Mucosa of stomach (tissue), 1 donor: ENCODE data around the gene LYSMD2.

ENCODE experiments used
- H3K27me3 ChIP-seq: one replicate; pipeline ENCODE4 v1.7.0; 2013; ENCODE audit warnings: mild to moderate bottlenecking, low read length; ENCODE audit not compliant: control insufficient read depth, insufficient read depth
- H3K36me3 ChIP-seq: one replicate; pipeline ENCODE4 v1.7.0; 2013; ENCODE audit warnings: low read length; ENCODE audit not compliant: control insufficient read depth, insufficient read depth
- H3K4me1 ChIP-seq: one replicate; pipeline ENCODE4 v1.7.0; 2013; ENCODE audit warnings: mild to moderate bottlenecking, low read length; ENCODE audit not compliant: control insufficient read depth, insufficient read depth
- H3K4me3 ChIP-seq: one replicate; pipeline ENCODE4 v1.7.0; 2013; ENCODE audit warnings: low read length
- H3K9ac ChIP-seq: one replicate; pipeline ENCODE4 v1.7.0; 2013; ENCODE audit warnings: mild to moderate bottlenecking, low read length, moderate library complexity
- H3K9me3 ChIP-seq: one replicate; pipeline ENCODE4 v1.7.0; 2013; ENCODE audit warnings: mild to moderate bottlenecking, low read length, moderate library complexity; ENCODE audit not compliant: control insufficient read depth
- donor health status: Pancreatic carcinoma.

The LYSMD2 gene

GRCh38 chr15:51727141-51727897, 10.1 kb downstream of the LYSMD2 start:
- Histone ChIP-seq H3K9ac (no peak overlapping the region), H3K4me3 (no peak overlapping the region), H3K36me3 (no peaks in the 10 kb centered on the region), H3K4me1 (peaks cover 17% of the 10 kb centered on the region), H3K9me3 (no peaks in the 10 kb centered on the region), H3K27me3 (no peaks in the 10 kb centered on the region)

- Histone ChIP-seq H3K4me1 (peaks cover 9% of the 10 kb centered on the region), H3K9ac (no peak overlapping the region), H3K4me3 (no peak overlapping the region), H3K27me3 (no peaks in the 10 kb centered on the region), H3K9me3 (no peaks in the 10 kb centered on the region), H3K36me3 (no peaks in the 10 kb centered on the region)
Observed at GRCh38 chr15:51726302-51727073, 11.0 kb downstream of the LYSMD2 start.

- no peaks in the 10 kb centered on the region for H3K4me1 ChIP-seq
- H3K36me3 ChIP-seq = no peaks in the 10 kb centered on the region
- no peaks in the 10 kb centered on the region for H3K27me3 ChIP-seq
- H3K9ac ChIP-seq = no peak overlapping the region
- H3K4me3 ChIP-seq = no peak overlapping the region
- no peaks in the 10 kb centered on the region for H3K9me3 ChIP-seq
Observed at GRCh38 chr15:51724673-51725072, 12.8 kb downstream of the LYSMD2 start.

DNA sequence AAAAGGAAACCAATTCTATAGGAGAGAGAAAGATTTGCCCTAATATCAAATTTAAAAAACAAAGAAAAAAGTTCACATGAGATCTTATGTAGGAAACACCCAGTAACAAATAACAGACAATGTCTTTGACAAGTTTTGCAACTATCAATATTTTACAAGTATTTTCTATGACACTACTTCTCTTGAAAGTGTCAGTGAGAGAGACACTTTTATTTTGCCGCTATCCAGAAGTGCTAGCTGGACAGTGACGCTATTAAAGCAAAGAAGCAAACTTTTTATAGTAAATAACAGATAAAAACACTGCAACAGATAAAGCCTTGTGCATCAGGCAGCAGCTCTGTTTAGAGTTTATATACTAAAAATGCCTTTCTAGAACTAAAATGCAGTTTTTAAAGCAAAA, 13.3 kb downstream of the LYSMD2 start:
- Histone ChIP-seq H3K9ac (no peak overlapping the region), H3K9me3 (no peaks in the 10 kb centered on the region), H3K4me1 (no peaks in the 10 kb centered on the region), H3K36me3 (no peaks in the 10 kb centered on the region), H3K27me3 (no peaks in the 10 kb centered on the region), H3K4me3 (no peak overlapping the region)

- H3K27me3 ChIP-seq = no peaks in the 10 kb centered on the region
- no peak overlapping the region for H3K9ac ChIP-seq
- H3K9me3 ChIP-seq = no peaks in the 10 kb centered on the region
- no peaks in the 10 kb centered on the region for H3K4me1 ChIP-seq
- H3K36me3 ChIP-seq = no peaks in the 10 kb centered on the region
- H3K4me3 ChIP-seq = no peak overlapping the region
Observed at GRCh38 chr15:51721199-51721960, 16.1 kb downstream of the LYSMD2 start.

DNA sequence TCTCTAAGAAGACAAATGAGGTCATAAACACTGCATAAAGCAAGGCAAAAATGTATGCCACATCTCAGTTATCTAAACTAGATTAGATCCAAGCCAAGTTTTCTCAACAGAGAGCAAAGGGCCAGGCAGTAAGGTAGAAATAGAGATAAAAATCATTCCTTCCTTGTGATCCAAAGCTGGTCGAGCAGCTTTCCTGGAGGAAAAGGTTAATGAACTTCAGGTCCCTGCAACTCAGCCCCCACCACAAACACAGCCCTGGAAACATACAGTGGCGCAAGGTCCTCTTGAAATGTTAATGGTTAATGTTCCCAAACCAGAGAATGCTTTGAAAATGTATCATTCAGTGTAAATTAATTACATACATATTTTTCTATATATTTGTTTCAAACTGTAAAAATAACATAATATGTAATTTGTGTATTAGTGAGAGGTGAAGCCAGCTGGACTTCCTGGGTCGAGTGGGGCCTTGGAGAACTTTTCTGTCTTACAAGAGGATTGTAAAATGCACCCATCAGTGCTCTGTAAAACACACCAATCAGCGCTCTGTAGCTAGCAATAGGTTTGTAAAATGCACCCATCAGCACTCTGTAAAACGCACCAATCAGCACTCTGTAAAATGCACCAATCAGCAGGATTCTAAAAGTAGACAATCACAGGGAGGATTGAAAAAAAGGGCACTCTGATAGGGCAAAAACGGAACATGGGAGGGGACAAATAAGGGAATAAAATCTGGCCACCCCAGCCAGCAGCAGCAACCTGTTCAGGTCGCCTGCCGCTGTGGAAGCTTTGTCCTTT, 17.1 kb downstream of the LYSMD2 start:
- Histone ChIP-seq H3K36me3 (no peaks in the 10 kb centered on the region), H3K27me3 (no peaks in the 10 kb centered on the region), H3K4me1 (no peaks in the 10 kb centered on the region), H3K9me3 (no peaks in the 10 kb centered on the region), H3K9ac (no peak overlapping the region), H3K4me3 (no peak overlapping the region)

DNA sequence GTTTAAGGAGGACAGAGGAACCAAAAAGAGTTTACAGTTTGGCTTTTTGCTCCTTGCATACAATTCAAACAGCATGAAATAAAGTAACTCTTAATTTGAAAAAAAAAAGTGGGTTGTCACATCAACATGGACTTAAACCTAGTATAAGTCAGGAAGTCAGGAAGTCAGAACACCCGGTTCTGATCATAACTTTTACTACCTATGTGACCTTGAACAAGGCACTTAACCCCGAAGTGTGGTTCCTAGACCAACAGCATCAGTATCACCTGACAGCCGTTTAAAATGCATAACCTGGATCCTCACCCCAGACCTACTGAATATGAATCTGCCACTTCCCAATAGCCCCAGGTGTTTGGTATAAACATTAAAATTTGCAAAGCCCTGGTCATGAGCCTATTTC, 18.7 kb downstream of the LYSMD2 start:
- Histone ChIP-seq H3K36me3 (no peaks in the 10 kb centered on the region), H3K27me3 (no peaks in the 10 kb centered on the region), H3K9ac (no peak overlapping the region), H3K4me1 (no peaks in the 10 kb centered on the region), H3K4me3 (no peak overlapping the region), H3K9me3 (no peaks in the 10 kb centered on the region)

- Histone ChIP-seq H3K9ac (no peak overlapping the region), H3K36me3 (no peaks in the 10 kb centered on the region), H3K4me1 (no peaks in the 10 kb centered on the region), H3K4me3 (no peak overlapping the region), H3K27me3 (no peaks in the 10 kb centered on the region), H3K9me3 (no peaks in the 10 kb centered on the region)
Observed at GRCh38 chr15:51718219-51718618, 19.2 kb downstream of the LYSMD2 start.

DNA sequence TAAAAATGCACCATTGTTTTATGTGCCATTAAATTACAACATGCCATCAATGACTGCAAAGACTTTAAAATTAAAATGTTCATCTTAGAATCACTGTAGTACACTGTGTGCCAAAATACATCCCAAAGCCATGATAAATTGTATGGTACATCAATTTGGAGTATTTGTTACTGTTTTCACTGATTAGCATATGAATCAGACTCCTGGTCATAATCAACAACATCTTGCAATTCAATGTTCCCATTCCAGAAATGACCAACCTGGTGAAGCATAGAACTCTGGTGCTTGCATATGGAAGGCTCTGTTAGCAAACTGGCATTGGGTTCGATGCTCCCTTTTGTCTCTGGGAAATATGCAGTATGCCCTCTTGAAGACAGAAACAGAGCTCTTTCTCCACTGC, 22.5 kb downstream of the LYSMD2 start:
- Histone ChIP-seq H3K4me3 (no peak overlapping the region), H3K9ac (no peak overlapping the region), H3K27me3 (no peaks in the 10 kb centered on the region), H3K9me3 (no peaks in the 10 kb centered on the region), H3K4me1 (no peaks in the 10 kb centered on the region), H3K36me3 (no peaks in the 10 kb centered on the region)

DNA sequence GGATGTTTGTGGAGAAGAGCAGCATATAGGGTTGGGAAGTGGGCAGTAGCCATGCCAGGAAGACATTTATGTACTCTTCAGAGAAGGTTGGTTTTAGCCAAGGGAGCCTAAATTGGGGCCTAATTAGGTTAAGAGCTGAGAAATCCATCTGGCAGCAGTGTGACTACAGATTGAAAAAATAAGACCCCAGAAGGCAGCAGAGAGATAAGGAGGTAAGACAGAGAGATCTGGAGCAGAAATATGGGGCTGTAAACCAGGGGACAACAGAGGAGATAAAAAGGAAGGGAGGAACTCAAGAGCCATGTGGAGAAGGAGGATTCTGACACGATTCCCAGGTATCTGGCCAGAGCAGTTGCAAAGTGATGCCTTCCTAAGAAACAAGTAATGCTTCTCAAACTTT, 23.3 kb downstream of the LYSMD2 start:
- H3K9me3 ChIP-seq = no peaks in the 10 kb centered on the region
- H3K27me3 ChIP-seq = no peaks in the 10 kb centered on the region
- H3K4me3 ChIP-seq = no peak overlapping the region
- H3K9ac ChIP-seq = no peak overlapping the region
- no peaks in the 10 kb centered on the region for H3K4me1 ChIP-seq
- H3K36me3 ChIP-seq = no peaks in the 10 kb centered on the region

DNA sequence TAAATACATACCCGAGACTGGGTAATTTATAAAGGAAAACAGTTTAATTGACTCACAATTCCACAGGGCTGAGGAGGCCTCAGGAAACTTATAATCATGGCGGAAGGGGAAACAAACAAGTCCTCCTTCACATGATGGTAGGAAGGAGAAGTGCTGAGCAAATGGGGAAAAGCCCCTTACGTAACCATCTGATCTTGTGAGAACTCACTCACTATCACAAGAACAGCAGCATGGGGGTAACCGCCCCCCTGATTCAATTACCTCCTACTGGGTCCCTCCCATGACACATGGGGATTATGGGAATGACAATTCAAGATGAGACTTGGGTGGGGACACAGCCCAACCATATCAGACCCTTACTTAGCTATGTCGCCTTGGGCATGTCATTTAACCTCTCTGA, 28.4 kb downstream of the LYSMD2 start:
- Histone ChIP-seq H3K9me3 (no peaks in the 10 kb centered on the region), H3K4me3 (no peak overlapping the region), H3K27me3 (no peaks in the 10 kb centered on the region), H3K4me1 (no peaks in the 10 kb centered on the region), H3K9ac (no peak overlapping the region), H3K36me3 (no peaks in the 10 kb centered on the region)
